ENCODE results near the gene FLNA. TPM values are rescaled to one million over a fixed set of nuclear protein-coding genes. Genes with fewer than 3 reads are reported as not detected.

The FLNA gene
- total RNA-seq, 1 donor, result 3,431 TPM

GRCh38 chrX:154365997-154366665, 8.3 kb downstream of the FLNA start:
- H4K20me1 ChIP-seq (ENCODE audit: insufficient read depth, low read length), result peaks cover 52% of the 10 kb centered on the region
- DNase-seq (ENCODE audit: insufficient read length, low spot score, missing footprints), result no peak
- TF ChIP-seq CTCF (IDR thresholded peaks at IDR 0.05; ENCODE audit: extremely low read depth, low read depth, low read length), result no peak
- H3K27ac ChIP-seq (ENCODE audit: low read depth, low read length), result no peak overlapping the region
- H3K9me3 ChIP-seq (ENCODE audit: low read depth, low read length), result no peaks in the 10 kb centered on the region
- no peaks in the 10 kb centered on the region for H3K27me3 ChIP-seq (ENCODE audit: insufficient read depth, low read length)
- H2AFZ ChIP-seq (ENCODE audit: low read length), result no peak overlapping the region
- H3K79me2 ChIP-seq (ENCODE audit: insufficient read depth, low read length), result peaks cover 88% of the 10 kb centered on the region
- no peak overlapping the region for H3K4me3 ChIP-seq (ENCODE audit: insufficient read depth, low read length)
- H3K36me3 ChIP-seq (ENCODE audit: insufficient read depth, low read length), result peaks cover 60% of the 10 kb centered on the region
- H3K4me2 ChIP-seq (ENCODE audit: insufficient read depth, low read length), result no peak overlapping the region
- H3K4me1 ChIP-seq (ENCODE audit: insufficient read depth, low read length), result peaks cover 9% of the 10 kb centered on the region

- H4K20me1 ChIP-seq (ENCODE audit: insufficient read depth, low read length), result peaks cover 56% of the 10 kb centered on the region
- H3K4me1 ChIP-seq (ENCODE audit: insufficient read depth, low read length), result peaks cover 9% of the 10 kb centered on the region
- no peak overlapping the region for H3K27ac ChIP-seq (ENCODE audit: low read depth, low read length)
- H3K27me3 ChIP-seq (ENCODE audit: insufficient read depth, low read length), result no peaks in the 10 kb centered on the region
- H3K79me2 ChIP-seq (ENCODE audit: insufficient read depth, low read length), result peaks cover 89% of the 10 kb centered on the region
- H3K4me3 ChIP-seq (ENCODE audit: insufficient read depth, low read length), result no peak overlapping the region
- no peak for DNase-seq (ENCODE audit: insufficient read length, low spot score, missing footprints)
- no peaks in the 10 kb centered on the region for H3K9me3 ChIP-seq (ENCODE audit: low read depth, low read length)
- no peak overlapping the region for H2AFZ ChIP-seq (ENCODE audit: low read length)
- peaks cover 67% of the 10 kb centered on the region for H3K36me3 ChIP-seq (ENCODE audit: insufficient read depth, low read length)
- H3K4me2 ChIP-seq (ENCODE audit: insufficient read depth, low read length), result no peak overlapping the region
- TF ChIP-seq CTCF (IDR thresholded peaks at IDR 0.05; ENCODE audit: extremely low read depth, low read depth, low read length), result no peak
Observed at GRCh38 chrX:154365052-154365600, 9.3 kb downstream of the FLNA start.

GRCh38 chrX:154363706-154364439, 10.6 kb downstream of the FLNA start:
- H2AFZ ChIP-seq (ENCODE audit: low read length), result no peak overlapping the region
- peaks cover 80% of the 10 kb centered on the region for H3K36me3 ChIP-seq (ENCODE audit: insufficient read depth, low read length)
- H3K9me3 ChIP-seq (ENCODE audit: low read depth, low read length), result no peaks in the 10 kb centered on the region
- no peak for DNase-seq (ENCODE audit: insufficient read length, low spot score, missing footprints)
- peaks cover 8% of the 10 kb centered on the region for H3K4me1 ChIP-seq (ENCODE audit: insufficient read depth, low read length)
- no peak overlapping the region for H3K4me2 ChIP-seq (ENCODE audit: insufficient read depth, low read length)
- peaks cover 60% of the 10 kb centered on the region for H4K20me1 ChIP-seq (ENCODE audit: insufficient read depth, low read length)
- H3K27me3 ChIP-seq (ENCODE audit: insufficient read depth, low read length), result no peaks in the 10 kb centered on the region
- no peak overlapping the region for H3K27ac ChIP-seq (ENCODE audit: low read depth, low read length)
- peaks cover 91% of the 10 kb centered on the region for H3K79me2 ChIP-seq (ENCODE audit: insufficient read depth, low read length)
- TF ChIP-seq CTCF (IDR thresholded peaks at IDR 0.05; ENCODE audit: extremely low read depth, low read depth, low read length), result no peak
- H3K4me3 ChIP-seq (ENCODE audit: insufficient read depth, low read length), result no peak overlapping the region

Measured in osteoblast (primary cell).